GM19023 (cell line): ENCODE data around the gene TCAF1.
"Not testable (repeated sequence)": the region's sequence is repeated elsewhere in the genome, so short reads cannot be mapped to it uniquely, and the experiment has no call there.

Experiments used
- ATAC-seq: cut with Tn5 transposase; IDR thresholded peaks from one replicate; pipeline ENCODE4 v1.9.1; 2021; ENCODE audit warnings: mild to moderate bottlenecking, moderate library complexity; ENCODE audit not compliant: unreplicated experiment

TCAF1 gene

DNA sequence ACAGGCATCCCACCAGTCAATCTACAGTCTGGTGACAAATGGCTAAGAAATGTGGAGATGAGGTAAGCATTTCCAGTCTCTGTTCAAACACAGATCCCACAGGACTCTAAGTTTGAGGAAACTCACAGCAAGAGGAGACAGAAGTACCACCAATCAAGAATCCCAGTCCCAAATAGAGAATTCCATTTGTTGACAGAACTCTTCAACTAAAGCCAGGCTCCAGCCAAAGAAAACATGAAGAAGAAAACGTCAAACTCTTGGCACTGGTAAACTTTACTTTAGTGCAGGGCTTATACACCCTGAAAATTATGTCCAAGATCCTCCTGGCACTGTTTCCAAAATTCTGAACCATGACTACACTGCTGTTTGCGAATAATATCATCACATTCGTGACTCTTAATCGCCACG, 95.3 kb downstream of the TCAF1 start:
- ATAC-seq: not testable (repeated sequence)
